Stimulated activated naive B cell treated with anti-CD40 and anti-IgM and Interleukin-4, amounts not matched to agents 10 μg/mL and 1 μg/mL and 100 μg/mL, for 72 hours (primary cell): ENCODE data around the gene PSAP.
"Not testable (repeated sequence)": the region's sequence is repeated elsewhere in the genome, so short reads cannot be mapped to it uniquely, and the experiment has no call there.

Source experiments
- ATAC-seq, 2 donors: fragments of 150-1000 bp; cut with Tn5 transposase; replicated peaks; 2 replicates each; pipeline ENCODE4 v1.10.0; 2021; ENCODE audit warnings: moderate library complexity in 1 of 2
- DNase-seq: peaks from one replicate; pipeline ENCODE4 v3.0.0; 2021
- H3K27ac Mint-ChIP-seq: one replicate; pipeline ENCODE4 v1.8.0; 2022; ENCODE audit warnings: mild to moderate bottlenecking, mixed read lengths
- H3K27me3 Mint-ChIP-seq, 2 donors: one replicate each; pipeline ENCODE4 v1.8.0; 2022; ENCODE audit warnings: mixed read lengths in 2 of 2
- H3K36me3 Mint-ChIP-seq, 2 donors: one replicate each; pipeline ENCODE4 v1.8.0; 2022; ENCODE audit warnings: mixed read lengths in 2 of 2, mild to moderate bottlenecking in 1 of 2
- H3K4me1 Mint-ChIP-seq, 2 donors: one replicate each; pipeline ENCODE4 v1.8.0; 2022; ENCODE audit warnings: mixed read lengths in 2 of 2, mild to moderate bottlenecking in 1 of 2
- H3K4me3 Mint-ChIP-seq, 2 donors: one replicate each; pipeline ENCODE4 v1.8.0; 2022; ENCODE audit warnings: mild to moderate bottlenecking in 2 of 2, mixed read lengths in 2 of 2, moderate library complexity in 1 of 2
- H3K9me3 Mint-ChIP-seq, 2 donors: one replicate each; pipeline ENCODE4 v1.8.0; 2022; ENCODE audit warnings: mixed read lengths in 2 of 2, mild to moderate bottlenecking in 1 of 2

PSAP gene

GRCh38 chr10:71881647-71882355, 30.8 kb upstream of the PSAP start:
- no peaks in the 10 kb centered on the region for H3K9me3 Mint-ChIP-seq
- no peak for DNase-seq
- H3K4me1 Mint-ChIP-seq = peaks cover 34 to 66% of the 10 kb centered on the region in 2 donors
- no peak overlapping the region for H3K4me3 Mint-ChIP-seq
- H3K36me3 Mint-ChIP-seq = peaks cover 0 to 4% of the 10 kb centered on the region in 2 donors
- peaks cover 5 to 6% of the 10 kb centered on the region in 2 donors for H3K27me3 Mint-ChIP-seq
- peak overlapping the region; percentile 42 for H3K27ac Mint-ChIP-seq
- no peak for ATAC-seq

GRCh38 chr10:71881307-71881624, 30.2 kb upstream of the PSAP start:
- H3K4me3 Mint-ChIP-seq, H3K9me3 Mint-ChIP-seq, H3K27me3 Mint-ChIP-seq, ATAC-seq, H3K36me3 Mint-ChIP-seq, DNase-seq: not testable (repeated sequence)
- H3K27ac Mint-ChIP-seq = peak overlapping the region; percentile 42
- peaks cover 32 to 66% of the 10 kb centered on the region in 2 donors for H3K4me1 Mint-ChIP-seq

- peak in 1 of 2 donors; percentile 23 for ATAC-seq
- no peak for DNase-seq
- H3K36me3 Mint-ChIP-seq = peaks cover 0 to 4% of the 10 kb centered on the region in 2 donors
- H3K4me1 Mint-ChIP-seq = peaks cover 32 to 66% of the 10 kb centered on the region in 2 donors
- H3K27ac Mint-ChIP-seq = peak overlapping the region; percentile 14
- H3K4me3 Mint-ChIP-seq = peak overlapping the region in 1 of 2 donors; percentile 34
- no peaks in the 10 kb centered on the region for H3K9me3 Mint-ChIP-seq
- H3K27me3 Mint-ChIP-seq = peaks cover 5 to 6% of the 10 kb centered on the region in 2 donors
Measured at GRCh38 chr10:71880425-71881306, 29.6 kb upstream of the PSAP start.

DNA sequence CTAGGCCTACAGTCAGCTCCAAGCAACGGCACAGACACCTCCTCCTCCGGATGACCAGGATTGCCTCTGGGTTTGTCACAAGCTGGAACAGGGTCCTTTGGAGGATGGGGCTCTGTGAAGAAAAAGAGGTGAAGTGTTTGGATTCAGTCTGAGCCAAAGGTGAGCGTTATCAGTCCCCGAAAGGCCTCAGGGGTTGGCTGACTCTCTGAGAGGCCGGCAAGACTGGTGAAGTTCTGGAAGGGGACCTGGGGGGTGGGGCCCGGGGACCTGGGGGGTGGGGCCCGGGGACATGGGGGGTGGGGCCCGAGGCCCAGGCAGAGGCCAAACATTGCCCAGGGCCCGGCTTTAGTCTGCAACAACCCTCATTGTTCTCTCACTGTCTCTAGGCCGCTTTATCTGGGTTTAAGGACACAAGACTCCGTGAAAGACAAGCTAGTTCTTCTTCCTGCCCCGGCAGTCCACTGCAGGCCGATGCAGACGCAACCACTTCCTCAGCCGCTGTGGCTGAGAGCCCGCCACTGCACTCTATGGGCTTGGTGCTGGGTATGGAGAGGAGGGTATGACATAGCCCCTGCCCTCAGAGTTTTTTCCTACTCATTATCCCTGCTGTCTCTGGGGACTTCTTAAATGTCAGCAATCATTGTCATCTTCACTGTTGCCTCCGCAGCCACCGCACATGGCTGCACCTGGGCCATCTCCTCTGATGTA, 27.4 kb upstream of the PSAP start:
- Mint-ChIP-seq H3K36me3 (peaks cover 0 to 2% of the 10 kb centered on the region in 2 donors), H3K27me3 (peaks cover 5 to 6% of the 10 kb centered on the region in 2 donors), H3K4me3 (peak overlapping the region; percentile 39 to 50), H3K27ac (peak overlapping the region; percentile 62), H3K9me3 (no peaks in the 10 kb centered on the region), H3K4me1 (peaks cover 42 to 71% of the 10 kb centered on the region in 2 donors)
- ATAC-seq (peak; percentile 92 to 93), DNase-seq (peak; percentile 74)

GRCh38 chr10:71877821-71878220, 26.8 kb upstream of the PSAP start:
- Mint-ChIP-seq H3K9me3 (no peaks in the 10 kb centered on the region), H3K27me3 (peaks cover 5 to 6% of the 10 kb centered on the region in 2 donors), H3K36me3 (no peaks in the 10 kb centered on the region), H3K4me1 (peaks cover 39 to 70% of the 10 kb centered on the region in 2 donors), H3K27ac (no peak overlapping the region), H3K4me3 (peak overlapping the region in 1 of 2 donors; percentile 39)
- DNase-seq (no peak), ATAC-seq (no peak)

DNA sequence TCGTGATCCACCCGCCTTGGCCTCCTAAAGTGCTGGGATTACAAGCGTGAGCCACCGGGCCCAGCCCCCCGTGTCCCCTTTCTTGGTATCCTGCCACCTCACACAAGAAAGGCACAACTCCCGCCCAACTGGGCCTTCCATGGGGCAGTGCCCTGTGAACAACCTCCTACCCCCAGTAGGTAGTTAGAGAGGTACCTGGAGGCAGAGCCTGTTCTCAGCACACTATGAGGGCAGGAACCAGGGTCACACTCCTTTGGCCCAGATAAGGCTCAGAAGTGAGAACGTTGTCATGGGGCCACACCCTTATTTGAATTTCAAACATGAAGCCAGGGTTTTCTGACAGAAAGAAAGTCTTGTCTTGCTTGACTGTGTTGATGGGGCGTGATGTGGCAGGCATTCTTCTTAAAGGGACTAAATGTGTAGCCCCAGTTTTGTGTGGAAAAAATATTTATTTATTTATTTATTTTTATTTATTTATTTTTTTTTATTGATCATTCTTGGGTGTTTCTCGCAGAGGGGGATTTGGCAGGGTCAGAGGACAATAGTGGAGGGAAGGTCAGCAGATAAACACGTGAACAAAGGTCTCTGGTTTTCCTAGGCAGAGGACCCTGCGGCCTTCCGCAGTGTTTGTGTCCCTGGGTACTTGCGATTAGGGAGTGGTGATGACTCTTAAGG, 23.8 kb upstream of the PSAP start:
- peak overlapping the region; percentile 89 for H3K27ac Mint-ChIP-seq
- H3K36me3 Mint-ChIP-seq, DNase-seq, H3K9me3 Mint-ChIP-seq, H3K27me3 Mint-ChIP-seq, ATAC-seq: not testable (repeated sequence)
- H3K4me1 Mint-ChIP-seq = peaks cover 32 to 57% of the 10 kb centered on the region in 2 donors
- H3K4me3 Mint-ChIP-seq = peak overlapping the region; percentile 6 to 64

DNA sequence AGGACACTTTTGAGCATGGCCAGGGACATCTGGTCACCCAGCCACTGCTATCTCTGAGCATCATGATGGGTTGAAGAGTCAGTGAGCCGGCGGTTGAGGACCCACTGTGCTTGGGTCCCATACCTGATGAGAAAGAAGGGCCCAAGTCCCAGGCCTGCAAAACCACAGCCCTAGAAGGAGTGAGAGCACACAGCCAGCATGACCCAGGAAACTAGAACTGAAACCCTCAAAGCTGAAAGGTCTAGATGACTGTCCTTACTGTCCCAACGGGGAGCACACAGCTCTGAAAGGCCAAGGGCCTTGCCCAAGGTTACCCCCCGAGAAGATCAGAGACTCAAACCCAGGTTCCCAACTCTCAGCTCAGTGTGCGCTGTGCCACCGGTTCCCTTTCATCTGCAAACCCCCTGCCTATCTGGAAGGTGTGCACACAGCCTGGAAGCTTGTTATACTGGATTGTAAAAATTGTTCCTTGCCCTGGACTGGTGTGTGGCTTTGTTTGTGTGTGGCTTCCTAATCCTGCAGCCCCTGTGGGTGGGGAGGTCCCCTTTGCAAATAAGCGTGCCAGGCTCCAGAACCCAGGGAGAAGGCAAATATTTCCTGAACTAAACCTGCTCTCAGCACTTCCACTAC, 22.6 kb upstream of the PSAP start:
- Mint-ChIP-seq H3K27me3 (no peaks in the 10 kb centered on the region), H3K36me3 (no peaks in the 10 kb centered on the region), H3K27ac (peak overlapping the region; percentile 65), H3K4me1 (peaks cover 26 to 49% of the 10 kb centered on the region in 2 donors), H3K4me3 (peak overlapping the region; percentile 6 to 64), H3K9me3 (no peaks in the 10 kb centered on the region)
- DNase-seq (peak; percentile 67), ATAC-seq (peak; percentile 94 to 96)

DNA sequence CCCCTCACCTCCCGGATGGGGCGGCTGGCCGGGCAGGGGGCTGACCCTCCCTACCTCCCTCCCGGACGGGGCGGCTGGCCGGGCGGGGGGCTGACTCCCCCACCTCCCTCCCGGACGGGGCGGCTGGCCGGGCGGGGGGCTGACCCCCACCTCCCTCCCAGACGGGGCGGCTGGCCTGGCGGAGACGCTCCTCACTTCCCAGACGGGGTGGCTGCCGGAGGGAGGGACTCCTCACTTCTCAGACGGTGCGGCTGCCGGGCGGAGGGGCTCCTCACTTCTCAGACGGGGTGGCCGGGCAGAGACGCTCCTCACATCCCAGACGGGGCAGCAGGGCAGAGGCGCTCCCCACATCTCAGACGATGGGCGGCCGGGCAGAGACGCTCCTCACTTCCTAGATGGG, 18.6 kb upstream of the PSAP start:
- H3K9me3 Mint-ChIP-seq, DNase-seq, H3K36me3 Mint-ChIP-seq, H3K27ac Mint-ChIP-seq, H3K27me3 Mint-ChIP-seq, ATAC-seq, H3K4me3 Mint-ChIP-seq: not testable (repeated sequence)
- peaks cover 28 to 38% of the 10 kb centered on the region in 2 donors for H3K4me1 Mint-ChIP-seq

GRCh38 chr10:71868192-71868697, 17.2 kb upstream of the PSAP start:
- Mint-ChIP-seq H3K36me3 (no peaks in the 10 kb centered on the region), H3K27me3 (no peaks in the 10 kb centered on the region), H3K4me3 (peak overlapping the region in 1 of 2 donors; percentile 20), H3K27ac (peak overlapping the region; percentile 42), H3K4me1 (peaks cover 14 to 24% of the 10 kb centered on the region in 2 donors), H3K9me3 (no peaks in the 10 kb centered on the region)
- peak; percentile 81 to 83 for ATAC-seq
- DNase-seq = no peak

GRCh38 chr10:71865561-71866041, 14.6 kb upstream of the PSAP start:
- H3K27me3 Mint-ChIP-seq = no peaks in the 10 kb centered on the region
- DNase-seq (no peak), ATAC-seq (no peak)
- H3K36me3 Mint-ChIP-seq = no peaks in the 10 kb centered on the region
- no peak overlapping the region for H3K27ac Mint-ChIP-seq
- no peaks in the 10 kb centered on the region for H3K9me3 Mint-ChIP-seq
- H3K4me1 Mint-ChIP-seq = peaks cover 13 to 15% of the 10 kb centered on the region in 2 donors
- no peak overlapping the region for H3K4me3 Mint-ChIP-seq

DNA sequence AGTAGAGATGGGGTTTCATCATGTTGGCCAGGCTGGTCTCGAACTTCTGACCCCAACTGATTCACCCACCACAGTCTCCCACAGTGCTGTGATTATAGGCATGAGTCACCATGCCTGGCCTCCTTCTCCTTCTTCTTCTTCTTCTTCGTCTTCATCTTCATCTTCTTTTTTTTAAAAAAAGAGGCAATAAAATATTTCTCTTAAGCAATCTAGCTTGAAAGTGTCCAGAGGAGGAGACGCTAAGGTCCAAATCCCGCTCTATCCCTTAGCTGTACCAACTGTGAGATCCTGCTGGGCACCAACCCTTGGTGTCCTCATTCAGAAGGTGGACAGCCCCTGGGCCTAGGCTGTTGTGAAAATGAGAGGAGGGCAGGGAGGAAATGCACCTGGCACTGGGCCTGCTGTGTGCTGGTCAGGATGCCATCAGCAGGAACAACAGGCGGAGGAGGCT, 13.9 kb upstream of the PSAP start:
- no peaks in the 10 kb centered on the region for H3K36me3 Mint-ChIP-seq
- no peak overlapping the region for H3K4me3 Mint-ChIP-seq
- ATAC-seq (no peak), DNase-seq (no peak)
- no peaks in the 10 kb centered on the region for H3K9me3 Mint-ChIP-seq
- H3K27ac Mint-ChIP-seq = no peak overlapping the region
- peaks cover 20 to 21% of the 10 kb centered on the region in 2 donors for H3K4me1 Mint-ChIP-seq
- H3K27me3 Mint-ChIP-seq = no peaks in the 10 kb centered on the region

DNA sequence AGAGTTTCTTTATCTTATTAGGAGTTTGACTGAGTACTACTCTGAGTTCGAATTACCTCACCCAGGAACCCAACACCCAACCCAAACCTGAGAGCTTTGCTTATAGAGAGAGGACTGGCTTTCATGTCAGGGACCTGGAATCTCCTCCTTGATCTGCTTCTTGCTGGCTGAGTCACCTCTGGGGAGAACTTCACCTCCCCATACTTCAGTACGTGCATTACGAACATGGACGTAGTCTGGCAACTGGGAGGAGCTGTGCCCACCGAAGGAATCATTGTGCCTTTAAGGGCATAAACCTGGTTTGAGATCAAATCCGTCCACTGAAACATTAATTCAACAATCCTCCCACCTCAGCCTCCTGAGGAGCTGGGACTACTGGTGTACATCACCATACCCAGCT, 12.2 kb upstream of the PSAP start:
- ATAC-seq (no peak), DNase-seq (no peak)
- Mint-ChIP-seq H3K27me3 (no peaks in the 10 kb centered on the region), H3K4me1 (peaks cover 27 to 29% of the 10 kb centered on the region in 2 donors), H3K27ac (no peak overlapping the region), H3K36me3 (no peaks in the 10 kb centered on the region), H3K4me3 (no peak overlapping the region), H3K9me3 (no peaks in the 10 kb centered on the region)
